Effector CD4-positive, alpha-beta T cell (primary cell): ENCODE measurements around the gene BCAS3.
"Not testable (repeated sequence)": the region's sequence is repeated elsewhere in the genome, so short reads cannot be mapped to it uniquely, and the experiment has no call there.

Experiments used
- DNase-seq: peaks from one replicate; pipeline ENCODE4 v3.0.0-alpha.2; 2020

Gene BCAS3

DNA sequence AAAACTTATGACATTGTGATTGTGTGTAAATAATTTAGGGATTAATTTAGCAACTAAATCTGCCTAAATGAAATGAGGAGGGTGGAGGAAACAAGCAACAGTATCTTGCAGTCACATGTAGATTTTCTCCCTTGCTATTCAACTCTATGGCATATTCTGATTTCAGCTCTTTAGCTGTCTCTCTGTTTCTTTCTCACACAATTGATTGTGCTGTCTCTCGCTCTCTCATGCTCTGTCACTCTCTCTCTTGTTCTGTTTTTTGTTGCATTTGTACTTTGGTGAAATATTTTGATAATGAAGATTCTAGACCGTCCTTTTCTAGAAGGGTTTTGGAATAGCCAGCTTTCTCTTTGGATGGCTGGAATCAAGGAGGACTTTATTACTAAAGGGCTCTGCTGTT is 70.6 kb downstream of the BCAS3 start:
- DNase-seq, result no peak

DNA sequence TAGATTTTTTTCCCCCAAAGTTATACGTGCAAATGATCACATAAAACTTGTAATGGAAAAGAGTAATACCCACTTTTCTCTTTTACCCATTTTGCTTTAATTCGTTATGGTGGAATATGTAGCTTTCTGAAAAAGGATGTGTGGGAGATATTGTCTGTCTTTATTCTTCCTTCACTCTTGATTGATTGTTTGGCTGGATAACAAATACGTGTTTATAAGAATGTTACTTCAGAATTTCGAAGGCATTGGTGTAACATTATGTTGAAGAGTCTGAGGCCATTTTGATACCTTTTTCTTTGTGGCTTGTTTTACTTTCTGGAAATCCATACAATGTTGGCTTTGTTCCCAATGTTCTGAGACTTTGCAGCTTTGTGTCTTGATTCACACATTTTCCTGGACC is 71.4 kb downstream of the BCAS3 start:
- no peak for DNase-seq

DNA sequence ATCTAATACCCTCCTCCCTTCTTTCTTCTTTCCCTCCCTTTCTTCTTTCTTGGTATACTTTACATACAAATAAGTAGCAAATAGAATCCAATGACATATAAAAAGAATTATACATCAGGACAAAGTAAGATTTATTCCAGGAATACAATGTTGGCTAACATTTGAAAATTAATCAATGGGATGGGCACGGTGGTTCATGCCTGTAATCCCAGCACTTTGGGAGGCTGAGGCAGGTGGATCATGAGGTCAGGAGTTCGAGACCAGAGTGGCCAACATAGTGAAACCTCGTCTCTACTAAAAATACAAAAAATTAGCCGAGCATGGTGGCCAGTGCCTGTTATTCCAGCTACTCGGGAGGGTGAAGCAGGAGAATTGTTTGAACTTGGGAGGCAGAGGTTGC is 72.1 kb downstream of the BCAS3 start:
- no peak for DNase-seq

DNA sequence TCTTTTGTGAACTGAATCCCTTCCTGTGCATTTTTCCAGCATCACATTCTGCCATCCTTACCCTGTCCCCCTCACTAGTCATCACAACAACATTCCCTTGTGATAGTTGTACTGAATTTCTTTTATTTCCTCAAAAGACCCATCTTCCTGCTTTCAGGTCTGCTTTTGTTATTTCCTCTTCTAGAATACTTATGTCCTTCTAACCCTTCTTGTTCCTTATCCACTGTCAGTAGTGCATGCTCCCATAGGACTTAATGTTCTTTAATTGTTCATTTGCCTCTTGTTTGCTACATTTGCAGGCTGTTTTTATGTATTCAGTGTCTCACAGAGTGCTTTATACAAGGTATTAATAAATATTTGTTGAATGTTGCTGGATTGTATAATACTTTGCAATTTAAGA is 73.0 kb downstream of the BCAS3 start:
- DNase-seq, result no peak

DNA sequence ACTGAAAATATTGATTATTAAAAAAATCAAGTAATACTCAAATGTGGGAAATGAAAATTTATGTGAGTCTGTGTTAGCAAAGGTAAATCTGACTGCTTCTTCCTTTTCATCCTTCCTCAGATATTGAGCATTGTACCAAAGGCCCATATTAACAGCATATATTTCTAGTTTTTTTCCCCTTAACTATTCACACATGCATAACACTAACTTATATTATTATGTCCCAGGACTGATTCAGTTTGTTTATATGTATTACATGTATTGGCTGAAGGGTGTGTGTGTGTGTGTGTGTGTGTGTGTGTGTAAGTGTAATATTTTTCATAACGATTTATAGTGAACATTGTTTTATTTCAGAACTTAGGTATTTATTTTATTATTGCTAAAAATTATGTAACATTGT is 74.2 kb downstream of the BCAS3 start:
- DNase-seq, result no peak

DNA sequence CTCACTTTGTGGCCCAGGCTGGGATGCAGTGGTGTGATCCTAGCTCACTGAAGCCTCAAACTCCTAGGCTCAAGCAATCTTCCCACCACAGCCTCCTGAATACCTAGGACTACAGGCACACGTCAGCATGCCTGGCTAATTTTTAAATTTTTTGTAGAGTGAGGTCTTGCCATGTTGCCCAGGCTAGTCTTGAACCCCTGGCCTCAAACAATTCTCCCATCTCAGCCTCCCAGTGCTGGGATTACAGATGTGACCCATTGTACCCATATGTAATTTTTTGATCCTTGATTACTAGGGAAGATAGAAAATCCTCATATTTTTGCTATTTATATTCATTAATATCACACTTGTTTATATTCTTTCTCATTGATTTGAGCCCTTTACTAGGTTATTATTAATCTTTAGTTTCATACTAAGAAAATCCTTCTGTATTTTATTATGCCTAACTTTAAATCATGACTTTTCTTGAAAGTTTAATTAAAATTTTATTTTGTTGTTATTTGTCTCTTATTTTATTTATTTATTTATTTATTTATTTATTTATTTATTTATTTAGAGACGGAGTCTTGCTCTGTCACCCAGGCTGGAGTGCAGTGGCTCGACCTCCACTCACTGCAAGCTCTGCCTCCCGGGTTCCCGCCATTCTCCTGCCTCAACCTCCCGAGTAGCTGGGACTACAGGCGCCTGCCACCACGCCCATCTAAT is 75.4 kb downstream of the BCAS3 start:
- DNase-seq, result no peak

DNA sequence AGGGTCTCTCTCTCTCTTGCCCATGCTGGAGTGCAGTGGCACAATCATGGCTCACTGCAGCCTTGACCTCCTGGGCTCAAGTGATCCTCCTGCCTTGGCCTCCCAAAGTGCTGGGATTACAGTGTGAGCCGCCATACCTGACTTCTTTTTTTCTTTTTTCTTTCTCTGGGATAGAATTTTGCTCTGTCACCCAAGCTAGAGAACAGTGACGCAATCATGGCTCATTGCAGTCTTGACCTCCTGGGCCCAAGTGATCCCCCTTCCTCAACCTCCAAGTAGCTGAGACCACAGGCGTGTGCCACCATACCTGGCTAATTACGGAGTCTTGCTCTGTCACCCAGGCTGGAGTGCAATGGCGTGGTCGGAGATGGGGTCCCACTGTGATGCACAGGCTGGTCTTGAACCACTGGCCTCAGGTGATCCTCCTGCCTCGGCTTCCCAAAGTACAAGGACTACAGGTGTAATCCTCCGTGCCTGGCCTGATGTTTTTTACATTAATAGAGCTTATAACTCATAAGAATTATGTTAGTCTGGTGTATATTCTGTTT is 76.5 kb downstream of the BCAS3 start:
- DNase-seq, result no peak

DNA sequence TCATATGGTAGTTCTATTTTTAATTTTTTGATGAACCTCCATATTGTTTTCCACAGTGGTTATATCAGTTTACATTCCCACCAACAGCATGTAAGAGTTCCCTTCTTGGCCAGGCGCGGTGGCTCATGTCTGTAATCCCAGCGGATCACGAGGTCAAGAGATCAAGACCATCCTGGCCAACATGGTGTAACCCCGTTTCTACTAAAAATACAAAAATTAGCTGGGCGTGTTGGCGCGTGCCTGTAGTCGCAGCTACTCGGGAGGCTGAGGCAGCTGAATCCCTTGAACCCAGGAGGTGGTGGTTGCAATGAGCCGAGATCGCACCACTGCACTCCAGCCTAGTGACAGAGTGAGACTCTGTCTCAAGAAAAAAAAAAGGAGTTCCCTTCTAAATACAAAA is 79.1 kb downstream of the BCAS3 start:
- not testable (repeated sequence) for DNase-seq

DNA sequence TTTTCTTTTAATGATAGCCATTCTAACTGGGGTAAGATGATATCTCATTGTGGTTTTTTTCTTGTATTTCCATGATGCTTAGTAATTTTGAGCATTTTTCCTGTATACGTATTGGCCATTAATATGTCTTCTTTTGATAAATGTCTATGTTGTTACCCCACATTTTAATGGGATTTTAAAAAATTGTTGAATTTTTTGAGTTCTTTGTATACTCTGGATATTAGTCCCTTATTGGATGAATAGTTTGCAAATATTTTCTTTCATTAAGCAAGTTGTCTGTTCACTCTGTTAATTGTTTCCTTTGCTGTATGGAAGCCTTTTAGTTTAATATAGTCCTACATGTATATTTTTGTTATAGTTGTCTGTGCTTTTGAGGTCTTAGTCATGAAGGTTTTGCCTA is 79.8 kb downstream of the BCAS3 start:
- no peak for DNase-seq

DNA sequence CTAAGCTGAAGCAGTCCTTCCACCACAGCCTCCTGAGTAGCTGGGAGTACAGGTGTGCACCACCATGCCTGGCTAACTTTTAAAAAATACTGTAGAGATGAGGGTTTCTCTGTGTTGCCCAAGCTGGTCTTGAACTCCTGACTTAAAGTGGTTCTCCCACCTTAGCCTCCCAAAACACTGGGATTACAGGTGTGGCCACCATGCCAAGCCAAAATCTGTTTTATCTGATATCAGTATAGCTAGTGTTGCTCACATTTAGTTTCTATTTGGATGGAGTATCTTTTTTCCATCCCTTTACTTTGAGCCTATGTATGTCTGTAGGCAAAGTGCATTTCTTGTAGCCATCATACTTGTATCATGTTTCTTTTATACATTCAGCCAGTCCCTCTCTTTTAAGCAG is 82.1 kb downstream of the BCAS3 start:
- DNase-seq, result no peak

DNA sequence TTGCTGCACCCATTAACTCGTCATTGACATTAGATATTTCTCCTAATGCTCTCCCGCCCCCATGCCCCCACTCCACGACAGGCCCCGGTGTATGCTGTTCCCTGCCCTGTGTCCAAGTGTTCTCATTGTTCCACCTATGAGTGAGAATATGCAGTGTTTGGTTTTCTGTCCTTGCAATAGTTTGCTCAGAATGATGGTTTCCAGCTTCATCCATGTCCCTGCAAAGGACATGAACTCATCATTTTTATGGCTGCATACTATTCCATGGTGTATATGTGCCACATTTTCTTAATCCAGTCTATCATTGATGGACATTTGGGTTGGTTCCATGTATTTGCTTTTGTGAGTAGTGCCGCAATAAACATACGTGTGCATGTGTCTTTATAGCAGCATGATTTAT is 83.7 kb downstream of the BCAS3 start:
- not testable (repeated sequence) for DNase-seq

DNA sequence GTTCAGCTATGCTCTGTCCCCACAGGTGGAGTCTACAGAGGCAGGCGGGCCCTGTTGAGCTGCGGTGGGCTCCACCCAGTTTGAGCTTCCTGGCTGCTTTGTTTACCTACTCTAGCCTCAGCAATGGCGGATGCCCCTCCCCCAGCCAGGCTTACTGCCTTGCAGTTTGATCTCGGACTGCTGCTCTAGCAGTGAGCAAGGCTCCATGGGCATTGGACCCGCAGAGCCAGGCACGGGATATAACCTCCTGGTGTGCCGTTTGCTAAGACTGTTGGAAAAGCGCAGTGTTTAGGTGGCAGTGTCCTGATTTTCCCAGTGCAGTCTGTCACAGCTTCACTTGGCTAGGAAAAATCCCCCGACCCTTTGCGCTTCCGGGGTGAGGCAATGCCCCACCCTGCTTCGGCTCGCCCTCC is 89.1 kb downstream of the BCAS3 start:
- DNase-seq, result no peak

DNA sequence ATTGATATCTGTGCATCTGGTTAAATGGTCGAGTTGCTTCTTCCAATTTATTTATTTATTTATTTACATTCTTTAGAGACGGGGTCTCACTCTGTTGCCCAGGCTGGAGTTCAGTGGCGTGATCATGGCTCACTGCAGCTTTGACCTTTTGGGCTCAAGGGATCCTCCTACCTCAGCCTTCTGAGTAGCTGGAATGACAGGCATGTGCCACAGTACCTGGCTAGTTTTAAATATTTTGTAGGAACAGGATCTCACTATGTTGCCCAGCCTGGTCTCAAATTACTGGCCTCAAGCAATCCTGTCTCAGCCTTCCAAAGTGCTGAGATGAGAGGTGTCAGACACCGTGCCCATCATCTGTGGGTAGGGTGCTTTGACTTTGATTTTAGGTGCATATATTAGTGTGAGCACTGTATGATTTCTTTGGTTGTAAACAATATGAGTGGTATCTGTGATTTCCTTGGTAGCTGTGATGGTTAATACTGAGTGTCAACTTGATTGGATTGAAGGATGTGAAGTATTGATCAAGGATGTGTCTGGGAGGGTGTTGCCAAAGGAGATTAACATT is 90.2 kb downstream of the BCAS3 start:
- no peak for DNase-seq

DNA sequence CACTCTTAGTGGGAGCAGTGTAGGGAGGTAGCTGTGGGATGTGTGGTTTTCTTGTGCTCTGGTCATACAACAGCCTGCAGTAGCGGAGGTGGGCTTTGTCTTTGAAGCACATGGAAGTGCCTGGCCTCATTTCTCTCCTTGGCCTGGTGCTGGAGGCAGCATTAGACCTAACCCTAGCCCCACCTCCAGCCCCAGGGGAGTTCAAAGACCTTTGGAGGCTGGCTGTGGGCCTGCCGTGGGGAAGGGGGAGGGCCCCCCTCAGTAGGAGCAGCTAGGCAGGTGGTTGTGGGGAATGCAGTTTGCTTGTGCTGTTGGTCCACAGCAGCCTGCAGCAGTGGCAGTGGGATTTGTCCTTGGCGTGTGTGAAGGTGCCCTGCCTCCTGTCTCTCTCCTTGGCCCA is 91.7 kb downstream of the BCAS3 start:
- DNase-seq, result no peak

DNA sequence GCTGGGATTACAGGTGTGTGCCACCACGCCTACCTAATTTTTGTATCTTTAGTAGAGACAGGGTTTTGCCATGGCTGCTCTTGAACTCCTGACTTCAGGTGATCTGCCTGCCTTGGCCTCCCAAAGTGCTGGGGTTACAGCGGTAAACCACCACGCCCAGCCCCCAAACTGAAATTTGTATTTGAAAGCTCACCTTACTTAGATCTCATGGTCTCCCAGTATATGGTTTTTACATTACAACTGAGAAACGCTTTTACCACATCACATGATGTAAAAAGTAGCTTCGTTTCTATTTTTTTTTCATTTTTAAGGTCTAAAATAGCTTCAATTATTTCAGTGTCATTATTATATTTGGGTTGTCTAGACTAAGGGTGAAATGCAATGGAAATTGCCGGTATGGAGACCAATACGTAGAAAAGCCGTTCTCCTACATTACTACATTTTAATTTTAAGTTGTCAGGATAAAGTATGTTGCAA is 93.3 kb downstream of the BCAS3 start:
- DNase-seq, result no peak

DNA sequence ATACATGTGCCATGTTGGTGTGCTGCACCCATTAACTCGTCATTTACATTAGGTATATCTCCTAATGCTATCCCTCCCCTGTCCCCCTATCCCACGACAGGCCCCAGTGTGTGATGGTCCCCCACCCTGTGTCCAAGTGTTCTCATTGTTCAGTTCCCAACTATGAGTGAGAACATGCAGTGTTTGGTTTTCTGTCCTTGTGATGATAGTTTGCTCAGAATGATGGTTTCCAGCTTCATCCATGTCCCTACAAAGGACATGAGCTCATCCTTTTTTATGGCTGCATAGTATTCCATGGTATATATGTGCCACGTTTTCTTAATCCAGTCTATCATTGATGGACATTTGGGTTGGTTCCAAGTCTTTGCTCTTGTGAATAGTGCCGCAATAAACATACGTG is 94.0 kb downstream of the BCAS3 start:
- not testable (repeated sequence) for DNase-seq

DNA sequence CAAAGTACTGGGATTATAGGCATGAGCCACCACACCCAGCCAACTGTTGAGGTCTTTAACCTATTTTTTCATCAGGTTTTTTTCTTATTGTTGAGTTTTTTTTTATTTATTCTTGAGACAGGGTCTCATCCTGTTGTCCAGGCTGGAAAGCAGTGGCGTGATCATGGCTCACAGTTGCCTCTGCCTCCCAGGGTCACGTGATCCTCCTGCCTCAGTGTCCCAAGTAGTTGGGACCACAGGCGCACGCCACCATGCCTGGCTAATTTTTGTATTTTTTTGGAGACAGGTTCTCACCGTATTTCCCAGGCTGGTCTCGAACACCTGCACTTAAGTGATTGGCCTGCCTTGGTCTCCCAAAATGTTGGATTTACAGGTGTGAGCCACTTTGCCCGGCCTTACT is 95.9 kb downstream of the BCAS3 start:
- no peak for DNase-seq

DNA sequence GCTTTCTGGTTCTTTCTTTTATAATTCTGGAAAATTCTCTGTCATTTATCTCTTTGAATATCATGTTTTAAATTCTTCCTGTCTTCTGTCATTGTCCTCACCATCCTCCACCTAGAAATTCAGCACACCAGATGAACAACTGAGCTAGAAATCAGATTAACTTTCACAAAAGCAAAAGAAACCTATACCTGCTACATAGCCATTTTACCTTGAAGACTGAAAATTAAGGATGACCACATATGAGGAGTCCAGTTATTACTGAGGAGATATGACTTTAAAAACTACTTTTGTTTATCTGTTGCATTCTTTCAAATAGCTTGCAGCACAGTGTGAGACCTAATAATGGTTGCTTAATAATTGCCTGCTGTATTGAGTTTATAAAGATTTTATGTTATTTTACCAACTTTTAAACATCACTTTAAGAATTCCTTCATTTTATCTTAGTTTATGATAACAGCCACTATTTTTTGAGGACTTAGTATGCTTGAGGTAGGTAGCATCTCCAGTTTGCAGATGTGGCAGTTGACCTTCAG is 104.3 kb downstream of the BCAS3 start:
- no peak for DNase-seq

DNA sequence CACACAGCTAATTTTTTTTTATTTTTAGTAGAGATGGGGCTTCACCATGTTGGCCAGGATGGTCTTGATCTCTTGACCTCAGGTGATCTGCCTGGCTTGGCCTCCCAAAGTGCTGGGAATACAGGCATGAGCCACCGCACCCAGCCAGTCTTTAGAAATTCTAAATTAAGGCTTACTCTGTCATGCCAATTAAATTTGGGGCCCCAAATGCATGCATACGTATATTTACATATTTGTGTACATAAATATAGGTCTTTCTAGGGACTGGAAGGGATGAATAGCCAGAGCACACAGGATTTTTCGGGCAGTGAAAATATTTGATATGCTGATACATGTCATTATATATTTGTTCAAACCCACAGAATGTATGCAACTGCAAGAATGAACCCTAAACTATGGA is 105.1 kb downstream of the BCAS3 start:
- no peak for DNase-seq

DNA sequence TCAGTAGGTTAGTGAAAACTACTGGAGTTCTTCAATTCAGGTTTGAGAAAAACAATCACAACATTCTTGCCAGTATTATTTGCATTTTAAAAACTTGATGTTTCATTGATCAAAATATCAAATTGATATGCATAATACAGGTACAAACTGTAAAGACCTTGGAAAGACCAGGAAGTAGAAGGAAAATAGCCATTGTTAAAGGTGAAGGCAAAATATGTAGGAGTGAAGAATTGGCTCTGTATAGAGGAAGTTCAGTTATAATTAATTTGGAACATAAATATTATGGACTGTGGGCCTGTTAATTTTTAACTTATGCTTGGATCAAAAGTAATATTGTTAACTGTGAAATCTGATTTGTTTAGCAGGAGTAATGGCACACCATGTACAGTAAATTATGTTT is 112.6 kb downstream of the BCAS3 start:
- DNase-seq, result no peak

DNA sequence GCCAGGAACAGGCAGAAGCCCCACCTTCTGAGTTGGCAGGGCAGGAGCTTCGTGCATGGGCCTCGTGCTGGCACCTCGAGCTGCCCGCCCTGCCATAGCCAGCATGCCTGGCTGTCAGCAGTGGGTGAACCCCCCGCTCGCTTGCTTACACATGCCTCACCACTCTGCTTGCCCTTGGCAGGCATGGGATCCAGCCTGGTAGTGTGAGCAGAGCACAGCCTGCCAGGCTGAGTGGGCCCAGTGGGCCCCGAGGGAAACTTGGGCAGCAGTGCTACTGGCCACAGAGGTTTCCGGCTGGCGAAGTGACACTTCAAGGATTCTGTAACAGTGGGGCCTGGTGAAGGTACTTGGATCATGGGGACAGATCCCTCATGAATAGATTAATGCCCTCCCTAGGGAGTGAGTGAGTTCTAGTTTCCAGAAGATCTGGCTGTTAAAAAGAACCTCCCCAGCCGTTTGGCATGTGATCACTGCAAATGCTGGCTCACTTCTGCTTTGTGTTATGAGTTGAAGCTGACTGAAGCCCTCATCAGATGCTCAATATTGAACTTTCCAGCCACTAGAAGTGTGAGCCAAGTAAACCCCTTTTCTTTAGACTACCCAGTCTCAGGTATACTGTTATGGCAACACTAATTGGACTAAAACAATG is 114.7 kb downstream of the BCAS3 start:
- no peak for DNase-seq

DNA sequence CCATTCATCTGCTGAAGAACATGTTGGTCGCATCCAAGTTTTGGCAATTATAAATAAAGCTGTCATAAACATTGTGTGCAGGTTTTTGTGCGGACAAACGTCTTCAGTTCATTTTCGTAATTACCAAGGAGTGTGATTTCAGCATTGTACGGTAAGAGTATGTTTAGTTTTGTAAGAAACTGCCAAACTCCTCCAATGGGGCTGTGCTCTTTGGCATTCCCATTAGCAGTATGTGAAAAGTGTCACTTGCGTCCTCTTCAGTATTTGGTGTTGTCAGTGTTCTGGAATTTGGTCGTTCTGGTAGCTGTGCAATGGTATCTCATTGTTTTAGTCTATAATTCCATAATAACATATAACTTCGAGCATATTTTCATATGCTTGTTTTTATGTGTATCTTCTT is 120.9 kb downstream of the BCAS3 start:
- no peak for DNase-seq

DNA sequence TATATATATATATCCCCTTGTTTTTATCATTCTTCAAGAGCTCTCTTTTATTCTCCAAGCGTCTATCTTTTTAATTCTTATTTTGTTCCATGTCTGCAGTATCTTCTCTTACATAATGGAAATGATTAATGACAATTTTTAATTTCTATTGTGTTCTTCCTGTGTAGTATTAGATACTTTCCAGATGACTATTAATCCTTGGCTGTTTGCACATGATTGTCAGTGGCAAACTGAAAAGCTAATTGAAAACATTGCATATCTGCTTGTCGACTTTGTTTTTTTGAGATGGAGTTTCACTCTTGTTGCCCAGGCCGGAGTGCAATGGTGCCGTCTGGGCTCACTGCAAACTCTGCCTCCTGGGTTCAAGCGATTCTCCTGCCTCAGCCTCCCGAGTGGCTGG is 124.7 kb downstream of the BCAS3 start:
- DNase-seq, result no peak

DNA sequence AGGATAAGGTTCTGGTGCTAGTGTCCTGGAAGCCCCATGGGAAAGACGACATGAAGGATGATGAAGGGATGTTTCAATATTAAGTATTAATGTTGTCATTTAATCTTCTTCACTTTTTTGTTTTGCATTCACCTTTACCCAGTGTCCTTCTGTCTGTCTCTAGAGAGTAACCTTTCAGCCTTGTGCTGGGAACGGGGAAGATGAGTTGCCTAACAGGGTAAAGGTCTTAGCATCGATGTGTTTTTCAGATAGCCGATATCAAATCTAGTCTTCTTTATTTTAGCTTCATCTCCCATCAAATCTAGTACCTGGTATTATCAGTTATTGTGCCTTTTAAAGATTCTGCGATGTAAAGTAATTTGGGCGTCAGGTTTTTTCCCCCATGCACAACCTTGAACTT is 125.4 kb downstream of the BCAS3 start:
- DNase-seq, result no peak
